IMR-90 (cell line): ENCODE measurements around the gene BGN. TPM values are rescaled to one million over a fixed set of nuclear protein-coding genes. Genes with fewer than 3 reads are reported as not detected.

Experiments
- ATAC-seq: fragments of 200-7000 bp; cut with Tn5 transposase; 2 replicates; pipeline ENCODE4 v1.9.1; 2020; ENCODE audit warnings: low read depth, mild to moderate bottlenecking, moderate library complexity
- BruUV-seq: library from RNA; stranded (reverse); fragments of 400-500 nt; replicated peaks from 2 replicates; lab custom pipeline; 2021; lab: Mats Ljungman, UMichigan
- CTCF ChIA-PET: fragments of 300-600 bp; formaldehyde crosslinking; extraction: SDS; loops from one replicate; lab custom pipeline; 2021; ENCODE audit warnings: antibody characterized with exemption; lab: Yijun Ruan, JAX
- POLR2A ChIA-PET: fragments of 300-600 bp; sonication (Branson Sonifier 250); formaldehyde crosslinking; loops from one replicate; lab custom pipeline; 2022; ENCODE audit warnings: antibody characterized with exemption; ENCODE audit not compliant: unreplicated experiment; lab: Charles Lee
- DNase-seq: peaks from one replicate; pipeline ENCODE4 v3.0.0; 2013
- H2AFZ ChIP-seq: replicated peaks from 2 replicates; pipeline ENCODE3; 2013; ENCODE audit warnings: low read length, mild to moderate bottlenecking; ENCODE audit not compliant: poor library complexity
- H2AK5ac ChIP-seq: 2 replicates; pipeline ENCODE4 v1.6.1; 2013; ENCODE audit warnings: low read depth, low read length, inconsistent platforms
- H2AK9ac ChIP-seq: replicated peaks from 2 replicates; pipeline ENCODE3; 2013; ENCODE audit warnings: mild to moderate bottlenecking, low read depth, low read length, moderate library complexity; ENCODE audit not compliant: poor library complexity
- H2BK120ac ChIP-seq: 2 replicates; pipeline ENCODE4 v1.6.1; 2013; ENCODE audit warnings: low read depth, low read length, inconsistent platforms
- H2BK15ac ChIP-seq: 3 replicates; pipeline ENCODE4 v1.6.1; 2013; ENCODE audit warnings: low read depth, low read length, inconsistent platforms
- H2BK20ac ChIP-seq: 2 replicates; pipeline ENCODE4 v1.6.1; 2013; ENCODE audit warnings: low read depth, mild to moderate bottlenecking, inconsistent platforms, low read length, moderate library complexity
- H2BK5ac ChIP-seq: 2 replicates; pipeline ENCODE4 v1.6.1; 2013; ENCODE audit warnings: mild to moderate bottlenecking, low read depth, low read length, inconsistent platforms; ENCODE audit not compliant: poor library complexity, severe bottlenecking
- H3K14ac ChIP-seq: replicated peaks from 2 replicates; pipeline ENCODE4 v1.6.1; 2013; ENCODE audit warnings: low read depth, low read length, inconsistent platforms
- H3K18ac ChIP-seq: 2 replicates; pipeline ENCODE4 v1.6.1; 2013; ENCODE audit warnings: low read depth, low read length, control low read depth
- H3K23ac ChIP-seq: 2 replicates; pipeline ENCODE4 v1.6.1; 2013; ENCODE audit warnings: low read depth, low read length, inconsistent platforms
- H3K27ac ChIP-seq: 2 replicates; pipeline ENCODE4 v1.5.1; 2013; ENCODE audit warnings: mild to moderate bottlenecking, control low read depth, low read length; ENCODE audit not compliant: insufficient read depth
- H3K27me3 ChIP-seq: 2 replicates; pipeline ENCODE4 v1.6.1; 2013; ENCODE audit warnings: low read length; ENCODE audit not compliant: control insufficient read depth, insufficient read depth
- H3K36me3 ChIP-seq: 2 replicates; pipeline ENCODE4 v1.6.1; 2013; ENCODE audit warnings: low read length, mixed read lengths; ENCODE audit not compliant: control insufficient read depth, insufficient read depth
- H3K4ac ChIP-seq: 2 replicates; pipeline ENCODE4 v1.6.1; 2013; ENCODE audit warnings: low read depth, low read length, inconsistent platforms
- H3K4me1 ChIP-seq: 2 replicates; pipeline ENCODE4 v1.6.1; 2013; ENCODE audit warnings: low read length, mixed read lengths; ENCODE audit not compliant: control insufficient read depth, insufficient read depth
- H3K4me2 ChIP-seq: 2 replicates; pipeline ENCODE4 v1.6.1; 2013; ENCODE audit warnings: low read depth, mild to moderate bottlenecking, control low read depth, low read length, moderate library complexity
- H3K4me3 ChIP-seq: 2 replicates; pipeline ENCODE4 v1.5.1; 2013; ENCODE audit warnings: low read depth, mild to moderate bottlenecking, control low read depth, low read length, moderate library complexity; ENCODE audit not compliant: insufficient read depth
- H3K56ac ChIP-seq: 2 replicates; pipeline ENCODE4 v1.6.1; 2013; ENCODE audit warnings: low read length, inconsistent platforms; ENCODE audit not compliant: insufficient read depth; ENCODE audit errors: extremely low read depth
- H3K79me1 ChIP-seq, 2 experiments: 2 replicates each; pipeline ENCODE4 v1.6.1; 2013; ENCODE audit warnings: low read length in 2 of 2, inconsistent platforms in 1 of 2, low read depth in 1 of 2
- H3K9ac ChIP-seq: 2 replicates; pipeline ENCODE4 v1.6.1; 2013; ENCODE audit warnings: low read depth, low read length, control low read depth
- H3K9me1 ChIP-seq: 2 replicates; pipeline ENCODE4 v1.6.1; 2013; ENCODE audit warnings: low read length, inconsistent platforms; ENCODE audit not compliant: insufficient read depth
- H3K9me3 ChIP-seq: 2 replicates; pipeline ENCODE4 v1.6.1; 2013; ENCODE audit warnings: low read length; ENCODE audit not compliant: control insufficient read depth, insufficient read depth
- H4K20me1 ChIP-seq: 2 replicates; pipeline ENCODE4 v1.6.1; 2013; ENCODE audit warnings: low read length, inconsistent platforms; ENCODE audit not compliant: insufficient read depth
- H4K5ac ChIP-seq: 2 replicates; pipeline ENCODE4 v1.6.1; 2013; ENCODE audit warnings: mild to moderate bottlenecking, low read depth, low read length, control low read depth
- H4K8ac ChIP-seq, 2 experiments: 2 replicates each; pipeline ENCODE4 v1.6.1; 2013; ENCODE audit warnings: low read depth in 2 of 2, low read length in 2 of 2, control low read depth in 1 of 2, inconsistent platforms in 1 of 2
- H4K91ac ChIP-seq: 2 replicates; pipeline ENCODE4 v1.6.1; 2013; ENCODE audit warnings: low read depth, low read length, inconsistent platforms; ENCODE audit not compliant: insufficient read depth
- BHLHE40 ChIP-seq: fragments of 150-350 bp; IDR thresholded peaks from 2 replicates; pipeline ENCODE4 v1.6.1; 2016; ENCODE audit warnings: mild to moderate bottlenecking, low read depth, low read length
- CEBPB ChIP-seq: IDR thresholded peaks from 2 replicates; pipeline ENCODE4 v1.6.1; 2012; ENCODE audit warnings: low read depth, low read length, improper control_type of control experiment
- CHD1 ChIP-seq: IDR thresholded peaks from 2 replicates; pipeline ENCODE4 v1.6.1; 2012; ENCODE audit warnings: low read depth, low read length, improper control_type of control experiment
- ELK1 ChIP-seq: fragments of 150-350 bp; IDR thresholded peaks from 2 replicates; pipeline ENCODE4 v1.6.1; 2016; ENCODE audit warnings: low read depth, mild to moderate bottlenecking, low read length, moderate library complexity, borderline replicate concordance
- FOS ChIP-seq: fragments of 150-350 bp; IDR thresholded peaks from 2 replicates; pipeline ENCODE4 v1.6.1; 2016; ENCODE audit warnings: low read depth, low read length
- MAFK ChIP-seq: IDR thresholded peaks from 2 replicates; pipeline ENCODE4 v1.6.1; 2012; ENCODE audit warnings: low read depth, low read length, improper control_type of control experiment
- MAZ ChIP-seq: IDR thresholded peaks from 2 replicates; pipeline ENCODE4 v1.6.1; 2012; ENCODE audit warnings: low read depth, mild to moderate bottlenecking, low read length, improper control_type of control experiment, moderate library complexity, borderline replicate concordance
- MXI1 ChIP-seq: IDR thresholded peaks from 2 replicates; pipeline ENCODE4 v1.6.1; 2012; ENCODE audit warnings: low read depth, mild to moderate bottlenecking, low read length, moderate library complexity, borderline replicate concordance
- NFE2L2 ChIP-seq: fragments of 150-350 bp; IDR thresholded peaks from 2 replicates; pipeline ENCODE4 v1.6.1; 2016; ENCODE audit warnings: low read depth, mild to moderate bottlenecking, low read length
- POLR2A ChIP-seq: IDR thresholded peaks from 2 replicates; pipeline ENCODE4 v1.6.1; 2012; ENCODE audit warnings: mild to moderate bottlenecking, low read depth, low read length
- RAD21 ChIP-seq: IDR thresholded peaks from 2 replicates; pipeline ENCODE4 v1.6.1; 2012; ENCODE audit warnings: low read length, improper control_type of control experiment
- RCOR1 ChIP-seq: IDR thresholded peaks from 2 replicates; pipeline ENCODE4 v1.6.1; 2012; ENCODE audit warnings: mild to moderate bottlenecking, low read length, improper control_type of control experiment; ENCODE audit not compliant: insufficient replicate concordance
- RFX5 ChIP-seq: IDR thresholded peaks from 2 replicates; pipeline ENCODE4 v1.8.0; 2012; ENCODE audit warnings: low read depth, mild to moderate bottlenecking, low read length, moderate library complexity
- SMC3 ChIP-seq: fragments of 150-350 bp; IDR thresholded peaks from 2 replicates; pipeline ENCODE4 v1.6.1; 2016; ENCODE audit warnings: low read depth, mild to moderate bottlenecking, antibody characterized with exemption, low read length, moderate library complexity
- USF2 ChIP-seq: fragments of 150-350 bp; IDR thresholded peaks from 2 replicates; pipeline ENCODE4 v1.6.1; 2017; ENCODE audit warnings: mild to moderate bottlenecking, antibody characterized with exemption, low read length, low read depth
- WGBS, 2 experiments: methylation state at CpG; one replicate each; pipeline versions ENCODE4 v1.1.5 to v1.1.7; 2013; ENCODE audit warnings: missing lambda C conversion rate in 2 of 2; ENCODE audit not compliant: insufficient read length in 1 of 2; ENCODE audit errors: extremely low coverage in 2 of 2; 5-methylcytosine and 5-hydroxymethylcytosine counted together
- dilution Hi-C: fragments of 300-500 bp; cut with HindIII; formaldehyde crosslinking; loops from one replicate; pipeline ENCODE4 v1.14.3; 2018; ENCODE audit warnings: low sequenced_read_pairs; ENCODE audit not compliant: unreplicated experiment
- in situ Hi-C: fragments of 300-500 bp; cut with MboI; formaldehyde crosslinking; loops from 3 replicates; pipeline ENCODE4 v1.14.3; 2019; ENCODE audit warnings: low sequenced_read_pairs, inconsistent platforms, mixed read lengths
- intact Hi-C: fragments of 100-400 bp; cut with micrococcal nuclease; formaldehyde crosslinking; loops from 2 replicates; pipeline ENCODE4 v1.10.0; 2022
- polyA plus RNA-seq, 3 experiments: library from polyadenylated mRNA; depleted of rRNA; stranded (reverse); fragments of >200 nt; gene quantifications; 2 replicates each; pipeline ENCODE4 v1.2.3, GENCODE V29; 2012; ENCODE audit warnings: low replicate concordance in 1 of 3
- total RNA-seq: library from RNA; depleted of rRNA; stranded (reverse); fragments of >200 nt; gene quantifications from 2 replicates; pipeline ENCODE4 v1.2.3, GENCODE V29; 2012

BGN gene
- total and polyA plus RNA-seq, 2 of the 4 experiments (the other 2 are of a cell fraction) = 11.3 to 298 TPM

- no peak overlapping the region for H3K4me2 ChIP-seq
- no peak for TF ChIP-seq RAD21
- no peak for TF ChIP-seq USF2
- TF ChIP-seq CEBPB = no peak
- TF ChIP-seq RFX5 = no peak
- no peak for TF ChIP-seq MAZ
- no peak for TF ChIP-seq RCOR1
- TF ChIP-seq CHD1 = no peak
- no peak for TF ChIP-seq MAFK
- TF ChIP-seq MXI1 = no peak
- TF ChIP-seq BHLHE40 = no peak
- no peak for TF ChIP-seq POLR2A
- no peak for TF ChIP-seq NFE2L2
- TF ChIP-seq FOS = no peak
- no peak for TF ChIP-seq SMC3
- TF ChIP-seq ELK1 = no peak
- dilution Hi-C loops (no loop called here), in situ Hi-C loops (no loop called here), intact Hi-C loops (no loop called here)
- H2BK15ac ChIP-seq = no peak overlapping the region
- H3K36me3 ChIP-seq = no peaks in the 10 kb centered on the region
- H3K79me1 ChIP-seq = peaks cover 0 to 3% of the 10 kb centered on the region in 2 experiments; a peak in 1 of 4 replicates
- peak overlapping the region; percentile 23 for H2AFZ ChIP-seq
- no peak overlapping the region for H3K27ac ChIP-seq
- BruUV-seq = no TSS peak
- POLR2A ChIA-PET = no interaction called here
- peaks cover 9% of the 10 kb centered on the region for H3K9me1 ChIP-seq
- DNase-seq (no peak), ATAC-seq (no peak)
- H3K23ac ChIP-seq = no peak overlapping the region
- no peaks in the 10 kb centered on the region for H3K27me3 ChIP-seq
- 74% methylated on average over 6 of the region's 10 CpGs; no CpG with 5 or more reads in 1 of the 2 experiments for WGBS, 2 experiments
- no peaks in the 10 kb centered on the region for H4K20me1 ChIP-seq
- H3K4ac ChIP-seq = no peak overlapping the region
- H4K5ac ChIP-seq = no peak overlapping the region
- no peaks in the 10 kb centered on the region for H3K9me3 ChIP-seq
- H3K56ac ChIP-seq = no peak overlapping the region
- no peak overlapping the region for H3K18ac ChIP-seq
- no peak overlapping the region for H3K4me3 ChIP-seq
- no peak overlapping the region for H4K91ac ChIP-seq
- no peak overlapping the region for H2BK20ac ChIP-seq
- H2BK120ac ChIP-seq = no peak overlapping the region
- CTCF ChIA-PET = no interaction called here
- no peak overlapping the region for H2AK9ac ChIP-seq
- no peak overlapping the region for H4K8ac ChIP-seq
- no peak overlapping the region for H3K9ac ChIP-seq
- peaks cover 18% of the 10 kb centered on the region for H3K4me1 ChIP-seq
- H3K14ac ChIP-seq = no peak overlapping the region
- no peak overlapping the region for H2AK5ac ChIP-seq
- no peak overlapping the region for H2BK5ac ChIP-seq
Observed at GRCh38 chrX:153486171-153486570, 8.6 kb upstream of the BGN start.
